Loucy (cell line): ENCODE results near the gene NELFA.

Source experiments
- CTCF ChIP-seq: fragments of 200-600 bp; sonication (generic); conservative IDR thresholded peaks from 2 replicates; pipeline ENCODE4 v1.5.1; 2014; ENCODE audit warnings: mild to moderate bottlenecking, antibody characterized with exemption, low read length
- EZH2phosphoT487 ChIP-seq: fragments of 200-600 bp; IDR thresholded peaks from 2 replicates; pipeline ENCODE4 v1.6.1; 2018; ENCODE audit warnings: antibody characterized with exemption, mild to moderate bottlenecking, moderate library complexity, borderline replicate concordance

GRCh38 chr4:1989533-1990347 lies 19.0 kb downstream of the NELFA start:
- TF ChIP-seq CTCF, result no peak
- no peak for TF ChIP-seq EZH2phosphoT487
